IPS DF 6.9 (cell line): ENCODE results near the gene MYOD1.

Experiments used
- DNase-seq: peaks from one replicate; pipeline ENCODE4 v3.0.0-alpha.2; 2013; ENCODE audit warnings: low read depth, low spot score
- H3K27ac ChIP-seq: one replicate; pipeline ENCODE4 v1.5.1; 2013; ENCODE audit warnings: low read length, control low read depth
- H3K27me3 ChIP-seq: 2 replicates; pipeline ENCODE4 v1.6.1; 2013; ENCODE audit warnings: mild to moderate bottlenecking, low read length; ENCODE audit not compliant: control insufficient read depth, insufficient read depth
- H3K36me3 ChIP-seq: 2 replicates; pipeline ENCODE4 v1.6.1; 2013; ENCODE audit warnings: low read length; ENCODE audit not compliant: control insufficient read depth, insufficient read depth
- H3K4me1 ChIP-seq: 2 replicates; pipeline ENCODE4 v1.6.1; 2013; ENCODE audit warnings: low read length; ENCODE audit not compliant: control insufficient read depth, insufficient read depth
- H3K4me3 ChIP-seq: 2 replicates; pipeline ENCODE4 v1.5.1; 2013; ENCODE audit warnings: mild to moderate bottlenecking, low read length
- H3K9me3 ChIP-seq: 2 replicates; pipeline ENCODE4 v1.6.1; 2013; ENCODE audit warnings: low read length, inconsistent platforms; ENCODE audit not compliant: control insufficient read depth, insufficient read depth
- WGBS: extraction: QIAGEN DNeasy Blood & Tissue Kit; methylation state at CpG from one replicate; pipeline ENCODE4 v1.1.7; 2013; ENCODE audit warnings: mixed read lengths, missing lambda C conversion rate; ENCODE audit not compliant: insufficient read length, insufficient coverage; 5-methylcytosine and 5-hydroxymethylcytosine counted together

The MYOD1 gene

DNA sequence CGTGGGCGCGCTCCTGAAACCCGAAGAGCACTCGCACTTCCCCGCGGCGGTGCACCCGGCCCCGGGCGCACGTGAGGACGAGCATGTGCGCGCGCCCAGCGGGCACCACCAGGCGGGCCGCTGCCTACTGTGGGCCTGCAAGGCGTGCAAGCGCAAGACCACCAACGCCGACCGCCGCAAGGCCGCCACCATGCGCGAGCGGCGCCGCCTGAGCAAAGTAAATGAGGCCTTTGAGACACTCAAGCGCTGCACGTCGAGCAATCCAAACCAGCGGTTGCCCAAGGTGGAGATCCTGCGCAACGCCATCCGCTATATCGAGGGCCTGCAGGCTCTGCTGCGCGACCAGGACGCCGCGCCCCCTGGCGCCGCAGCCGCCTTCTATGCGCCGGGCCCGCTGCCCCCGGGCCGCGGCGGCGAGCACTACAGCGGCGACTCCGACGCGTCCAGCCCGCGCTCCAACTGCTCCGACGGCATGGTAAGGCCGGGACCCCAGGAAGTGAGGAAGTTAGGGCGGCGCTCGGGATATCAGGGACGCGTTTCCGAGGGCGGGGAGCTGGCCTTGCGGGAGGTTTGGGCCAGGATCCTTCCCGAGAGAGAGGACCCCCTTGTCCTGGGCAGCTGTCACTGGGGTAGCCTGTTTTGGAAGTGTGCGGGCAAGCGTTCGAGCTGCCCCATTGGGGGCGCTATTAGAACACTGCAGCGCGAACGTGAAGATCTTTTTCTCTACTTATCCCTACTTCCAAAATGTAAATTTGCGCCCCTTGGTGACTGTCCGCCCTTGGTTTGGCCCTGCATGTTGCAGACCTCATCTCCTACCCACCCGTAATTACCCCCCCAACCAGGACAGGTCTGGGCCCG, 796 bp downstream of the MYOD1 start:
- no peak for DNase-seq
- WGBS = no CpG with 5 or more reads among the region's 85 CpGs
- Histone ChIP-seq H3K9me3 (no peaks in the 10 kb centered on the region), H3K27me3 (peaks cover 61% of the 10 kb centered on the region), H3K27ac (no peak overlapping the region), H3K36me3 (no peaks in the 10 kb centered on the region; the same call in 1 of the 2 replicates), H3K4me1 (0 out of 2 replicates have a peak, but pooled peaks cover 5% of the 10 kb centered on the region), H3K4me3 (peak overlapping the region; percentile 4; the same call in 1 of the 2 replicates)

GRCh38 chr11:17720796-17721171, 1.4 kb downstream of the MYOD1 start:
- Histone ChIP-seq H3K4me3 (no peak overlapping the region; the same call in 1 of the 2 replicates), H3K27me3 (peaks cover 61% of the 10 kb centered on the region), H3K9me3 (no peaks in the 10 kb centered on the region), H3K36me3 (no peaks in the 10 kb centered on the region; the same call in 1 of the 2 replicates), H3K27ac (no peak overlapping the region), H3K4me1 (0 out of 2 replicates have a peak, but pooled peaks cover 5% of the 10 kb centered on the region)
- no CpG with 5 or more reads among the region's 24 CpGs for WGBS
- DNase-seq = no peak

GRCh38 chr11:17721242-17721999, 2.0 kb downstream of the MYOD1 start:
- Histone ChIP-seq H3K27ac (no peak overlapping the region), H3K4me3 (0 out of 2 replicates have a peak overlapping the region, but pooled peaks have one; percentile 4), H3K9me3 (no peaks in the 10 kb centered on the region), H3K36me3 (no peaks in the 10 kb centered on the region; the same call in 1 of the 2 replicates), H3K4me1 (0 out of 2 replicates have a peak, but pooled peaks cover 5% of the 10 kb centered on the region), H3K27me3 (peaks cover 58% of the 10 kb centered on the region)
- WGBS = no CpG with 5 or more reads among the region's 56 CpGs
- DNase-seq = no peak

DNA sequence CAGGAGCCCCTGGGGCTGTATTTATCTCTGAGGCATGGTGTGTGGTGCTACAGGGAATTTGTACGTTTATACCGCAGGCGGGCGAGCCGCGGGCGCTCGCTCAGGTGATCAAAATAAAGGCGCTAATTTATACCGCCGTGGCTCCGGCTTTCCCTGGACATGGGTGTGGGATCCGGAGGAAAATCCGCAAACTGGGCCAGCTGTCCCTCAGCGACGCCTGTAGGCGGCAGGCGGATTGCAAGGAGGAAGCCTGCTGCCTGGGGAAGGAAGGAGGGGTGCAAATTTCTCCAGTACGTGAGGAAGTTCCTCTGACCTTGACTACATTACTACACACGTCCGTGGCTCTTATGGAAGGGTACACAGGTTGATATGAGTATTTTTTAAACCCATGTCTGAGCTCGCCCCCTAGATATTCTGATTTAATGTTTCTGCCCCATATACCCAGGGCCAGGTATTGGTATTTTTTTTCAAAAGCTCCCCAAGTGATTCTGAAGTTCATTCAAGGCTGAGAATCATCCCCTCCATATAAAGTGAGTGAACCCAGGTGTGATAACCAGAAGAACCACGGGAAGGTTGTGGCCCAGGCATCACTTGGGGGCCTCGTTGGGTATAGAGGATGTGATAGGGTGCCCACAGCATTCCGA, 2.8 kb downstream of the MYOD1 start:
- DNase-seq = no peak
- Histone ChIP-seq H3K4me3 (no peak overlapping the region), H3K4me1 (0 out of 2 replicates have a peak, but pooled peaks cover 5% of the 10 kb centered on the region), H3K9me3 (no peaks in the 10 kb centered on the region), H3K27ac (no peak overlapping the region), H3K27me3 (peaks cover 51% of the 10 kb centered on the region), H3K36me3 (no peaks in the 10 kb centered on the region; the same call in 1 of the 2 replicates)
- no CpG with 5 or more reads among the region's 25 CpGs for WGBS

GRCh38 chr11:17724020-17724908, 4.9 kb downstream of the MYOD1 start:
- no peak for DNase-seq
- H3K27me3 ChIP-seq = peaks cover 30% of the 10 kb centered on the region
- H3K9me3 ChIP-seq = no peaks in the 10 kb centered on the region
- 0 out of 2 replicates have a peak, but pooled peaks cover 5% of the 10 kb centered on the region for H3K4me1 ChIP-seq
- no CpG with 5 or more reads among the region's 10 CpGs for WGBS
- no peak overlapping the region for H3K27ac ChIP-seq
- no peak overlapping the region for H3K4me3 ChIP-seq
- no peaks in the 10 kb centered on the region; the same call in 1 of the 2 replicates for H3K36me3 ChIP-seq

- H3K36me3 ChIP-seq = no peaks in the 10 kb centered on the region; the same call in 1 of the 2 replicates
- H3K4me3 ChIP-seq = no peak overlapping the region
- 0 out of 2 replicates have a peak, but pooled peaks cover 4% of the 10 kb centered on the region for H3K4me1 ChIP-seq
- H3K9me3 ChIP-seq = no peaks in the 10 kb centered on the region
- no peak for DNase-seq
- WGBS = no CpG with 5 or more reads among the region's 2 CpGs
- H3K27ac ChIP-seq = no peak overlapping the region
- H3K27me3 ChIP-seq = peaks cover 27% of the 10 kb centered on the region
These were observed 5.8 kb downstream of the MYOD1 start for GRCh38 chr11:17725174-17725573.

DNA sequence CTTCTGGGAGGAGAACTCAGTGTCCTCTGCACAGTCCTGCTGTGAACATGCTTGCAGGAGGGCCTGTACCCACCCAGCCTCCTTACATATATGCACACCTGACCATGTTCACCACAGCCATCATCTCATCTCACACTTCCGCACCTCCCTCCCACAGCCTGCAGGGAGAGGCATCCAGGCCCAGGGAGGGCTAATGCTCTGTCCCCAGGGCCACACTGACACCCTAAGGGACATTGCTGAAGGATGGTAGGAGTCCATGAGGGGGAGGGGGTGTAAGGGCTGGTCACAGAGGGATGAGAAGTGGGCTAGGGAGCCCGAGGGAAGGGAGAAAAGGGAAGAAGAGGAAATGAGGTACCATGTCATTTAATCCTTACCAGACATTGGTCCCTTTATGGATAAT, 10.8 kb downstream of the MYOD1 start:
- Histone ChIP-seq H3K9me3 (no peaks in the 10 kb centered on the region), H3K27ac (no peak overlapping the region), H3K4me3 (no peak overlapping the region), H3K4me1 (no peaks in the 10 kb centered on the region), H3K36me3 (no peaks in the 10 kb centered on the region), H3K27me3 (peaks cover 15% of the 10 kb centered on the region)
- no peak for DNase-seq
- no CpG with 5 or more reads among the region's 2 CpGs for WGBS

- Histone ChIP-seq H3K27ac (no peak overlapping the region), H3K4me3 (no peak overlapping the region), H3K9me3 (no peaks in the 10 kb centered on the region), H3K27me3 (peaks cover 18% of the 10 kb centered on the region), H3K4me1 (peaks cover under 1% of the 10 kb centered on the region), H3K36me3 (no peaks in the 10 kb centered on the region)
- WGBS = no CpG with 5 or more reads among the region's 9 CpGs
- no peak for DNase-seq
These were observed 11.5 kb downstream of the MYOD1 start for GRCh38 chr11:17730608-17731462.

GRCh38 chr11:17733261-17733660, 13.9 kb downstream of the MYOD1 start:
- peaks cover 36% of the 10 kb centered on the region for H3K27me3 ChIP-seq
- H3K27ac ChIP-seq = no peak overlapping the region
- WGBS = no CpG with 5 or more reads among the region's 4 CpGs
- peaks cover 4% of the 10 kb centered on the region for H3K4me1 ChIP-seq
- H3K4me3 ChIP-seq = no peak overlapping the region
- H3K9me3 ChIP-seq = no peaks in the 10 kb centered on the region
- DNase-seq = no peak
- H3K36me3 ChIP-seq = no peaks in the 10 kb centered on the region
